DOHH2 (cell line): Measurements from ENCODE around the gene NUP210L.
"Not testable (repeated sequence)": the region's sequence is repeated elsewhere in the genome, so short reads cannot be mapped to it uniquely, and the experiment has no call there.

ENCODE experiments used
- EZH2phosphoT487 ChIP-seq: fragments of 200-600 bp; sonication (generic); IDR thresholded peaks from 2 replicates; pipeline ENCODE4 v1.6.1; 2017; ENCODE audit warnings: borderline replicate concordance, mild to moderate bottlenecking, antibody characterized with exemption, low read length, moderate library complexity, mixed read lengths
- TF ChIP-seq, protein P1 (sequence below): fragments of 200-600 bp; sonication (generic); IDR thresholded peaks from one replicate; pipeline ENCODE4 v1.5.1; 2014; ENCODE audit warnings: antibody characterized with exemption, mild to moderate bottlenecking, low read depth, low read length; ENCODE audit not compliant: poor library complexity, severe bottlenecking

DNA sequence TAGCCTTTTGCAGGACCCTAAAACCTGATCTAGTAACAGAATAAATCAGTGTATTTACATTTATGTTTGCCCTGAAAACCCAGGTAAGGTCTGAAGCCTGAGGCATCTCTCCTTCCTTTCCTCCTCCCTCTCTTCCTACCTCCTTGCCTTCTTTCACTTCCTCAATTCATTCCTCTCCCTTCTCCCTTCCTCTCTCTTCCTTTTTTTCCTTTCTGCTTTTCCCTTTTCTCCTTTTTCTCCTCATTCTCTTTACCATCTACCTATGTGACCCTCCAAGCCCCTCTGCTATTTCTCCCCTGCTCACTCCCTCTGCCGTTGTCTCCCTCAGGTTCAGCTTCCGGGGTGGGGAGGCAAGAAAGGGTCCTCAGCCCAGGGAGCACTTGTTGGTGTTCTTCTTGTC, 173.1 kb downstream of the NUP210L start:
- TF ChIP-seq, protein P1, sequence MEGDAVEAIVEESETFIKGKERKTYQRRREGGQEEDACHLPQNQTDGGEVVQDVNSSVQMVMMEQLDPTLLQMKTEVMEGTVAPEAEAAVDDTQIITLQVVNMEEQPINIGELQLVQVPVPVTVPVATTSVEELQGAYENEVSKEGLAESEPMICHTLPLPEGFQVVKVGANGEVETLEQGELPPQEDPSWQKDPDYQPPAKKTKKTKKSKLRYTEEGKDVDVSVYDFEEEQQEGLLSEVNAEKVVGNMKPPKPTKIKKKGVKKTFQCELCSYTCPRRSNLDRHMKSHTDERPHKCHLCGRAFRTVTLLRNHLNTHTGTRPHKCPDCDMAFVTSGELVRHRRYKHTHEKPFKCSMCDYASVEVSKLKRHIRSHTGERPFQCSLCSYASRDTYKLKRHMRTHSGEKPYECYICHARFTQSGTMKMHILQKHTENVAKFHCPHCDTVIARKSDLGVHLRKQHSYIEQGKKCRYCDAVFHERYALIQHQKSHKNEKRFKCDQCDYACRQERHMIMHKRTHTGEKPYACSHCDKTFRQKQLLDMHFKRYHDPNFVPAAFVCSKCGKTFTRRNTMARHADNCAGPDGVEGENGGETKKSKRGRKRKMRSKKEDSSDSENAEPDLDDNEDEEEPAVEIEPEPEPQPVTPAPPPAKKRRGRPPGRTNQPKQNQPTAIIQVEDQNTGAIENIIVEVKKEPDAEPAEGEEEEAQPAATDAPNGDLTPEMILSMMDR, result not testable (repeated sequence)
- not testable (repeated sequence) for TF ChIP-seq EZH2phosphoT487
